ENCODE data around the gene NYAP2. TPM values are rescaled to one million over a fixed set of nuclear protein-coding genes. Genes with fewer than 3 reads are reported as not detected.

NYAP2 gene
- polyA plus RNA-seq, 1 experiment: not detected

DNA sequence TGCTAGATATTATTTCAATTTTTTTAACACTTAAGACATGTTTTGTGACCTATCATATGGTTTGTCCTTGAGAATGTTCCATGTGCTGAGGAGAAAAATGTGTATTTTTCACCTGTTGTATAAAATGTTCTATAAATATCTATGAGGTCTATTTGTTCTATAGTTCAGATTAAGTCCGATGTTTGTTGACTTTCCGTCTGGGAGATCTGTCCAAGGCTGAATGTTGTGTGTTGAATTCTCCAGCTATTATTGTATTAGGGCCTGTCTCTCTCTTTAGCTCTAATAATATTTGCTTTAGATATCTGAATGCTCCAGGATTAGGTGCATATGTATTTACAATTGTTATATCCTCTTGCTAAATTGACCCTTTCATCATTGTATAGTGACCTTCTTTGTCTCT, 144.1 kb downstream of the NYAP2 start:
- H3K36me3 ChIP-seq (ENCODE audit: control insufficient read depth, insufficient read depth, low read length): no peaks in the 10 kb centered on the region
- ChIA-PET POLR2A (no interaction called here), CTCF (no interaction called here)
- no peaks in the 10 kb centered on the region for H3K27me3 ChIP-seq (ENCODE audit: control insufficient read depth, insufficient read depth, low read length)
- DNase-seq (ENCODE audit: low read depth): no peak
- no peak overlapping the region for H3K4me3 ChIP-seq (ENCODE audit: low read depth, low read length)
- TF ChIP-seq, protein P1, sequence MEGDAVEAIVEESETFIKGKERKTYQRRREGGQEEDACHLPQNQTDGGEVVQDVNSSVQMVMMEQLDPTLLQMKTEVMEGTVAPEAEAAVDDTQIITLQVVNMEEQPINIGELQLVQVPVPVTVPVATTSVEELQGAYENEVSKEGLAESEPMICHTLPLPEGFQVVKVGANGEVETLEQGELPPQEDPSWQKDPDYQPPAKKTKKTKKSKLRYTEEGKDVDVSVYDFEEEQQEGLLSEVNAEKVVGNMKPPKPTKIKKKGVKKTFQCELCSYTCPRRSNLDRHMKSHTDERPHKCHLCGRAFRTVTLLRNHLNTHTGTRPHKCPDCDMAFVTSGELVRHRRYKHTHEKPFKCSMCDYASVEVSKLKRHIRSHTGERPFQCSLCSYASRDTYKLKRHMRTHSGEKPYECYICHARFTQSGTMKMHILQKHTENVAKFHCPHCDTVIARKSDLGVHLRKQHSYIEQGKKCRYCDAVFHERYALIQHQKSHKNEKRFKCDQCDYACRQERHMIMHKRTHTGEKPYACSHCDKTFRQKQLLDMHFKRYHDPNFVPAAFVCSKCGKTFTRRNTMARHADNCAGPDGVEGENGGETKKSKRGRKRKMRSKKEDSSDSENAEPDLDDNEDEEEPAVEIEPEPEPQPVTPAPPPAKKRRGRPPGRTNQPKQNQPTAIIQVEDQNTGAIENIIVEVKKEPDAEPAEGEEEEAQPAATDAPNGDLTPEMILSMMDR (IDR thresholded peaks at IDR 0.05; ENCODE audit: insufficient read depth, low read depth, low read length): no peak

DNA sequence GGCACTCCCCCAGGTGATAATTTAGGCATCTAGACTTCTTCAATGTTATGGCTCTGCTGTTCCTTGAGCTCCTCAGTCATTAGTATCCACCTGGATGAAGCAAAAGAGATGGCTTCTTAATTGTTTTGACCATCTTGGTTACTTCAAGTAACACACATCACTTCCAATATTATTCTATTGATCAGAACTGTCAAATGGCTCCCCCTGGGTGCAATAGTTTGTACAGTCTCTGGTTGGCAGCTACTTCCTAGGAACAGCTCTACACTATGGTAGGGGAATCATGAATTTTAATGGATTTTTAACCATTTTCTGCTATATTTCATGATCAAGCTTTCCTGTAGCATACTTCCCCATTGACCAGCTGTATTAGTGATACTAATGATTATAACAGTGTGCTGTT, 157.0 kb downstream of the NYAP2 start:
- ChIA-PET CTCF (interaction anchor here (1.0 kb wide), 1 partner anchor 24 kb away, joined by 3 read pairs; no protein-coding TSS in a partner anchor), POLR2A (no interaction called here)
- no peaks in the 10 kb centered on the region for H3K36me3 ChIP-seq (ENCODE audit: control insufficient read depth, insufficient read depth, low read length)
- no peak for DNase-seq (ENCODE audit: low read depth)
- TF ChIP-seq, protein P1 (IDR thresholded peaks at IDR 0.05; ENCODE audit: insufficient read depth, low read depth, low read length): no peak
- H3K27me3 ChIP-seq (ENCODE audit: control insufficient read depth, insufficient read depth, low read length): no peaks in the 10 kb centered on the region
- H3K4me3 ChIP-seq (ENCODE audit: low read depth, low read length): no peak overlapping the region

DNA sequence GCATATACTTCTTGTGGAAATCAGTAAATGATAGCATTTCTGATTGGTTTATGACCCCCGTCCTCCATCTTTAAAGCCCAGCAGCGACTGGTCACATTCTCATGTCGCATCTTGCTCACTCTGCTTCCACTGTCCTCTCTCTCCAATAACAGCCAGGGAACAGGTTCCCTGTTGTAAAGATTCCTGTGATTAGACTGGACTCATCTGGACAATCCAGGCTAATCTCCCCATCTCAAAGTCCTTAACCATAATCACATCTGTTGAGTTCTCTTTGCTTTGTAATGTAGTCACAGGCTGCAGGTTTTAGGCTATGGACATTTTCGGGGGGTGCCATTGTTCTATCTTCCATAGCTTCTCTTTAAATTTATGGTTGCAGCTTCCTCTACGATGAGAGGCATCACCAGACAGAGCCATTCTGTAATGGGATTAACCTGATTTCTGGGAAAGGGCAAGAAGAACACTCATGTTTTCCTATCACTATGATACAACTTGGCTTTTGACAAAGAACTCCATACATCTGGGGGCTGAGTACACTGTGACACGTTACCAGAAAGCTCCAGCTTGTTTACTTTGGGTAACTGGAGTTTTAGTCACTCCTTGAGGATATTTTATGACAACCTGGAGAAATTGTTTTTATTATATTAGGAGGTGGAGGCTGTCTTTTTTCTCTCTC, 159.0 kb downstream of the NYAP2 start:
- Histone ChIP-seq H3K27me3 (ENCODE audit: control insufficient read depth, insufficient read depth, low read length) (no peaks in the 10 kb centered on the region), H3K4me3 (ENCODE audit: low read depth, low read length) (no peak overlapping the region), H3K36me3 (ENCODE audit: control insufficient read depth, insufficient read depth, low read length) (no peaks in the 10 kb centered on the region)
- POLR2A ChIA-PET: no interaction called here
- TF ChIP-seq, protein P1 (IDR thresholded peaks at IDR 0.05; ENCODE audit: insufficient read depth, low read depth, low read length): no peak
- CTCF ChIA-PET: no interaction called here
- DNase-seq (ENCODE audit: low read depth): no peak

DNA sequence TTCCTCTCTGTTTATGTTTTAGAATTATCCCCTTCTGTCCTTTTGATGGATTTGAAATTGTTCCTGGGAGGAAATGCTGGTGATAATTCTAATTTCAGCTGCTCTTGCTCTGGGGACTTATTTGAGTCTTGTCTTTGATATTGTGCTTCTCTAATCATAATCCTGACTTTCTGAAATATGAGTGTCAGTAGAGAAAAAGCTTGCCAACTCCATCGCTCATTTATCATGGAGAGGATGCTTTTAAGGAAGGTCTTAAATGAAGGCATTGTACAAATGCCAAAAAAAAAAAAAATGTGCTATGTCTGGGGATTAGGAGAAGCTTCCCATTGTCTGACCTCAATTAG, 159.5 kb downstream of the NYAP2 start:
- ChIA-PET POLR2A (no interaction called here), CTCF (no interaction called here)
- Histone ChIP-seq H3K27me3 (ENCODE audit: control insufficient read depth, insufficient read depth, low read length) (no peaks in the 10 kb centered on the region), H3K4me3 (ENCODE audit: low read depth, low read length) (no peak overlapping the region), H3K36me3 (ENCODE audit: control insufficient read depth, insufficient read depth, low read length) (no peaks in the 10 kb centered on the region)
- DNase-seq (ENCODE audit: low read depth): no peak
- TF ChIP-seq, protein P1 (IDR thresholded peaks at IDR 0.05; ENCODE audit: insufficient read depth, low read depth, low read length): no peak

DNA sequence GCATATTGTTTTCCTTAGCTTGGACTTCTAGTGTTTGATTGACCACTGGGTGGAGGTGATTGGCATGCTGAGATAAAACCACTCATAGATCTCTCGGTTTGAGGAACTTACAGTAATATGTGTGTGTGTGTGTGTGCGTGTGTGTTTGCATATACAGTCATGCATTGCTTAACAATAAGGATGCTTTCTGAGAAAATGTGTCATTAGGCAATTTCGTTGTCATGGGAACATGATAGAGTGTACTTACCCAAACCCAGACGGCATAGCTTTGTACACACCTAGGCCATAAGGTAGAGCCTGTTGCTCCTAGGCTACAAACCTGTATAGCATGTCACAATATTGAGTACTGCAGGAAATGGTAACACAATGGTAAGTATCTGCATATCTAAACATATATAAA, 167.3 kb downstream of the NYAP2 start:
- DNase-seq (ENCODE audit: low read depth): no peak
- H3K36me3 ChIP-seq (ENCODE audit: control insufficient read depth, insufficient read depth, low read length): no peaks in the 10 kb centered on the region
- no peaks in the 10 kb centered on the region for H3K27me3 ChIP-seq (ENCODE audit: control insufficient read depth, insufficient read depth, low read length)
- ChIA-PET CTCF (interaction anchor here (0.5 kb wide), 1 partner anchor 319 kb away, joined by 6 read pairs; no protein-coding TSS in a partner anchor), POLR2A (no interaction called here)
- TF ChIP-seq, protein P1 (IDR thresholded peaks at IDR 0.05; ENCODE audit: insufficient read depth, low read depth, low read length): no peak
- H3K4me3 ChIP-seq (ENCODE audit: low read depth, low read length): no peak overlapping the region
